Cardiac muscle cell (in vitro differentiated cells and primary cell): ENCODE data around the gene RAB40A. TPM values are rescaled to one million over a fixed set of nuclear protein-coding genes. Genes with fewer than 3 reads are reported as not detected.
A peak's percentile ranks its signal among the peaks of the same experiment; 100 is the strongest.

Experiments
- DNase-seq, 2 donors: peaks; one replicate each; pipeline versions ENCODE4 v3.0.0 to v3.0.0-alpha.2; 2010 to 2017; ENCODE audit warnings: low read depth in 1 of 2, low spot score in 1 of 2
- H3K27ac ChIP-seq: fragments of 200-600 bp; sonication (generic); 2 replicates; pipeline ENCODE4 v1.5.1; 2016
- H3K27me3 ChIP-seq: fragments of 200-600 bp; sonication (generic); 2 replicates; pipeline ENCODE4 v1.6.0; 2016; ENCODE audit warnings: control low read depth
- H3K36me3 ChIP-seq: fragments of 200-600 bp; sonication (generic); 2 replicates; pipeline ENCODE4 v1.5.1; 2016; ENCODE audit warnings: control low read depth
- H3K4me1 ChIP-seq: fragments of 200-600 bp; sonication (generic); 2 replicates; pipeline ENCODE4 v1.8.1; 2017; ENCODE audit warnings: low read depth, mild to moderate bottlenecking, mixed run types
- H3K4me3 ChIP-seq: fragments of 200-600 bp; sonication (generic); 2 replicates; pipeline ENCODE4 v1.5.1; 2016; ENCODE audit warnings: mild to moderate bottlenecking
- H3K9me3 ChIP-seq: fragments of 200-600 bp; sonication (generic); 2 replicates; pipeline ENCODE4 v1.5.1; 2017; ENCODE audit warnings: low read depth, mild to moderate bottlenecking, control low read depth
- CTCF ChIP-seq: IDR thresholded peaks from 2 replicates; pipeline ENCODE4 v1.5.1; 2012; ENCODE audit warnings: low read depth, mild to moderate bottlenecking, low read length
- polyA plus RNA-seq: library from polyadenylated mRNA; unstranded; fragments of >200 nt; fragmentation: Nextera tagmentation; extraction: Ambion mirVana; gene quantifications from 2 replicates; pipeline ENCODE4 v1.2.1, GENCODE V29; 2016
- total RNA-seq: library from RNA; depleted of rRNA; stranded (reverse); fragments of >200 nt; gene quantifications from 2 replicates; pipeline ENCODE4 v1.2.3, GENCODE V29; 2016

RAB40A gene
- 0.42 and 2.4 TPM in 2 replicates for total RNA-seq
- 1.9 and 2.9 TPM in 2 replicates for polyA plus RNA-seq

GRCh38 chrX:103519389-103519788 is at the start of gene RAB40A:
Gene RAB40A, minus strand, starts transcription at chrX:103519489. Its CDS starts 18,733 bp downstream, at chrX:103500756.
- TF ChIP-seq CTCF, result no peak
- Histone ChIP-seq H3K27me3 (no peaks in the 10 kb centered on the region), H3K27ac (no peak within 1 kb of the TSS), H3K9me3 (no peaks in the 10 kb centered on the region), H3K4me3 (no peak within 1 kb of the TSS), H3K4me1 (no peaks in the 10 kb centered on the region), H3K36me3 (no peaks in the 10 kb centered on the region)
- no peak for DNase-seq

GRCh38 chrX:103565752-103566151 is 46.5 kb upstream of the RAB40A start:
- no peak overlapping the region for H3K27ac ChIP-seq
- DNase-seq, result peak in 1 of 2 donors; percentile 80
- TF ChIP-seq CTCF, result no peak
- H3K27me3 ChIP-seq, result no peaks in the 10 kb centered on the region
- no peak overlapping the region for H3K4me3 ChIP-seq
- H3K4me1 ChIP-seq, result no peaks in the 10 kb centered on the region
- H3K36me3 ChIP-seq, result no peaks in the 10 kb centered on the region
- H3K9me3 ChIP-seq, result no peaks in the 10 kb centered on the region

- no peak for TF ChIP-seq CTCF
These were observed 45.9 kb upstream of the RAB40A start for GRCh38 chrX:103565197-103565596.

GRCh38 chrX:103562801-103563200 is 43.5 kb upstream of the RAB40A start:
- no peak for TF ChIP-seq CTCF
- no peak overlapping the region for H3K4me3 ChIP-seq
- H3K27me3 ChIP-seq, result peaks cover 7% of the 10 kb centered on the region
- H3K9me3 ChIP-seq, result no peaks in the 10 kb centered on the region
- H3K27ac ChIP-seq, result no peak overlapping the region
- DNase-seq, result no peak
- no peaks in the 10 kb centered on the region for H3K4me1 ChIP-seq
- H3K36me3 ChIP-seq, result no peaks in the 10 kb centered on the region

More at GRCh38 chrX:103565197-103565596, 45.9 kb upstream of the RAB40A start:
- Histone ChIP-seq H3K4me1 (no peaks in the 10 kb centered on the region), H3K36me3 (no peaks in the 10 kb centered on the region), H3K27me3 (peaks cover 5% of the 10 kb centered on the region), H3K27ac (no peak overlapping the region), H3K4me3 (no peak overlapping the region), H3K9me3 (no peaks in the 10 kb centered on the region)
- DNase-seq, result peak in 1 of 2 donors; percentile 57

- H3K4me3 ChIP-seq, result no peak overlapping the region
- H3K4me1 ChIP-seq, result no peaks in the 10 kb centered on the region
- H3K36me3 ChIP-seq, result no peaks in the 10 kb centered on the region
- DNase-seq, result no peak
- no peak for TF ChIP-seq CTCF
- H3K27ac ChIP-seq, result no peak overlapping the region
- no peaks in the 10 kb centered on the region for H3K9me3 ChIP-seq
- H3K27me3 ChIP-seq, result peaks cover 10% of the 10 kb centered on the region
These were observed 41.0 kb upstream of the RAB40A start for GRCh38 chrX:103560256-103560655.
